HG02981 (cell line): ENCODE results near the gene CATSPERD.
"Not testable (repeated sequence)": the region's sequence is repeated elsewhere in the genome, so short reads cannot be mapped to it uniquely, and the experiment has no call there.

Experiments
- ATAC-seq: cut with Tn5 transposase; IDR thresholded peaks from one replicate; pipeline ENCODE4 v1.9.1; 2021; ENCODE audit warnings: mild to moderate bottlenecking, moderate library complexity; ENCODE audit not compliant: unreplicated experiment

CATSPERD gene

DNA sequence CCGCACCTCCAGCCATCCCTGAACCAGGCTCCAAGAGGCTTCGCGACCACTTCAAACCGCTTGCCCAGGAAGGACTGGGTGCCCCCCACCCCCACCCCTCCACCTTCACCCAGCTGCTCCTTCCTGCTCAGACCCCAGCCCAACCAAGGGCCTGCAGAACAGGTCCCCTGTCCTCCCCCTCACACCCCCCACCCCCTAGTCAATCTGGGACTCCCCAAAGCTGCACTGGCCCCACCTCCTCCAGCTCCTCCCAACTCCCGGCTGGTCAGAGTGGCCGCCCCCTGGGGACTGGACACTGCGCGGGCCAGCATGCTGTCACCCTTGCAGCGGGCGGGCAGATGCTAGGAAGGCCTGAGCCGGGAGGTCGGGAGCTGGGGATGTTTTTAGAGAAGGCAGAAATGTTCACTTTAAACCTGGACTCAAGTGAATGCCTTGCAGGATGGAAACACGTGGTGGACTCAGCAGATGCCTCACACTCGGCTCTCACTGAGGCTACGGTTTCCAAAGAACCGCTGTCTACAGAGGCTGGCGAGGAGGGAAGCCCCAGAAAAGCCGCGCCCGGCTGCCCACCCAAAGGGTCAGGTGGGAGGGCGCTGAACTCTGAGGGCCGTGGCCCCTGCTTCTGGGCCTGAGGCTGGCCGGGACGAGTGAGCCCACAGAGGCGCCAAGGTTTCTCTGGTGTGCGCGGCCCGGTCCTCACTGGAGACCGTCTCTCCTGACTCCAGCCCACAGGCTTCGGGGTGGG, 22.4 kb upstream of the CATSPERD start:
- no peak for ATAC-seq

GRCh38 chr19:5698635-5699422, 21.6 kb upstream of the CATSPERD start:
- no peak for ATAC-seq

GRCh38 chr19:5700455-5701092, 19.9 kb upstream of the CATSPERD start:
- ATAC-seq, result no peak

GRCh38 chr19:5702053-5702410, 18.4 kb upstream of the CATSPERD start:
- ATAC-seq, result not testable (repeated sequence)

DNA sequence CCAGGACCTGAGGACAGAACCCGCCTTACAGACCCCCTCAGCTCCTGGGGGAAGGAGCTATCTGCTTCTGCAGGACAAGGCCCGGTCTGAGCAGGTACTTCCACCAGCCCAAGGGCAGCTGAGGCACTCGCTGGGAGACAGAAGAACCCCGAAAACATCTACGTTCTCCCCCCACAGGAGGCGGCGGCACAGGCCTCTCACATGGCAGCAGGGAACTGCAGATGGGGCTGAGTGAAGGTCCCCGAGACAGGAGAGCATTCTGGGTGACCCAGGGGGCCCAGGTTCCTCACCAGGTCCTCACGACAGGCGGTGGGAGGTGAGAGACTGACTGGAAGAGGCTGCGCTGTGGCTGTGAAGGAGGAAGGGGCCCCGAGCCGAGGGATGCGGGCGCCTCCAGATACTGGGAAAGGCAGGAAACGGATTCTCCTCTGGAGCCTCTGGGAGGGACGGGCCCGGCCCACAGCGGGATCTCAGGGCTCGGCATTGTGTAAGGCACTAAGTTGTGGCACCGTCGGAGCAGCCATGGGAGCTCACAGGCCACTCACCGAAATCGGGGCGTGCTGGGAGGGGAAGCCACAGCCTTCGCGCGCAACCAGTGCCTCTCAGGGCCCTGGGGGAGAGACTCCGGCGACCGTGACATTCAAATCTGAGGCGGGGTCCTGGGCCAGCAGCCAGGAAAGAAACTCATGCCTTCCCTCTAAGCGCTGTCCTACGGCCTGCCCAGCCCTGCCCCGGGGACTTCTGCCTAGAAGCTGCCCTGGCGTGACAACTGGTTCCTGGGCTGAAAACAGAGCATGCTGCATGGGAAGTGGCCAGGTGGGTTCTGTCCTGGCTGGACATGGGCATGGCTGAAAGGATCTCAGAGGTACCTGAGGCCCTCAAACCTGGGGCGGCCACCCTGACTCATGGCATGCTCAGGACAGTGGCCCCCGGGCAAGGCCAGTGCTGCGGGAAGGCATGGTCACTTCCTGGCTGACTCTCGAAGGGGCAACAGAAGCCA, 16.3 kb upstream of the CATSPERD start:
- no peak for ATAC-seq

DNA sequence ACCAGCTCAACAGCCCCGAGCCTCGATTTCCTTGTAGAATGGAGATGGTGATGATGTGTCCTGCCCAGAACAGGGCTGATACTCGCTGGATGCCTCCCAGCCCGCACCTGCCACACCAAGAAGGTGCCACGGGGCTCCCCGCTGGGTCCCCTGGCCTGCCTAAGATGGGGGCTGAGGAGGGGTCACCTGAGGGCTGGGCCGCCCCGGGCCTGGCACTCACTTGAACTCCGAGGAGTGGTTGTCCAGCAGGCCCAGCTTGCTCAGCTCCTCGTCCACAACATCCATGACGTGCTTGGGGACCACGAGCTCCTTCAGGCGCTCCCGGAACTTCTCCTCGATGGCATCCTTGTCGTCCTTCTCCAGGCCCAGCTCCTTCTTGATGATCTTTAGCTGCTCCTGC, 14.9 kb upstream of the CATSPERD start:
- no peak for ATAC-seq

DNA sequence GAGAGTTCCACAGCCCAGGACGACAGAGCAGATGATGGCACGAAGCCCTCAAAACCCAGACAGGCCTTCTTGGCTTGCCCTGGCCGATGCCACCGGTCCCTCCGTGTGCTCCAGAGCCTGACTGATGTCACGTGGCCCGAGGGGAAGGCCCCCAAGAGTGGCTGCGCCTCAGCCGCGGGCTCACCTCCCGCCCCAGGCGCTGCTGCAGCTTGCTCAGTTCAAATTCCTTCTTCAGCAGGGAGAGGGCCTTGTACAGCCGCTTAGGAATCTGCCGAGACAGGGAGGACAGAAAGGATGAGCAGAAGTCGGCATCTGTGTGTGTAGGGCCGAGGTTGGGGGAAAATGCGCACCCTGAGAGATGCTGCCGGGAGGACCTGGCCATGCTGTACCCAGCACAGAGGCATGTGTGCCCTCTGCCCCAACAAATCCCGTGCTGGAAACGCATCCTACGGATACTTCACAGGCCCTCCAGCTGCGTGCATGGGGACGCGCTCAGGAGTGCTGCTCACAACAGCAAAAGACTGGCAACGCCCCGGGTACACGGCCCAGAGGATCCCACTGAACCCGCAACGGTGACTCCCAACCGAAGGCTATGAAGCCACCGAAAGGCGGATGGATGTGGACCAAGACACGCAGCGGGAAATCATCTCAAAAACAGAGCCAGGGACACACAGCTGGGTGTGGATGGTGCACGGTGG, 13.4 kb upstream of the CATSPERD start:
- no peak for ATAC-seq

- no peak for ATAC-seq
These were observed 12.6 kb upstream of the CATSPERD start for GRCh38 chr19:5707576-5708575.

DNA sequence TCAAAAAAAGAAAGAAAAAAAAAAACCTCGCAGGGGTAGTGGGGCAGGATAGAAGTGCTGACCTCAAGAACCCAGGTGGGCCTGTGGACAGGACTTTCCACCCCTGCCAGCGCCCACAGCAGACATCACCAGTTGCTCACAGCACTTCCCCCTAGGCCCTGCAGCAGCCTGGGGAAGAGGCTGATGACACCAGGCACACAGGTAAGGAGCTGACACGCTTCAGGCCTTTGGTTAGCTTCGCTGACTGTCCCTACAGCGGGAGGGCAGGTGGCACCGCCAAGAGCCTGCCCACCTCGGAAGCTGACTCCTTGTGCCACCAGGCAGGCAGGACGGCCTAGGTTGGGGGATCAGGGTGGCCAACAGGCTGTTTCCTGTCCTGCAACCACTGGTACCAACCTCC, 9.4 kb upstream of the CATSPERD start:
- no peak for ATAC-seq

- ATAC-seq, result no peak
These were observed 8.7 kb upstream of the CATSPERD start for GRCh38 chr19:5711713-5712161.

DNA sequence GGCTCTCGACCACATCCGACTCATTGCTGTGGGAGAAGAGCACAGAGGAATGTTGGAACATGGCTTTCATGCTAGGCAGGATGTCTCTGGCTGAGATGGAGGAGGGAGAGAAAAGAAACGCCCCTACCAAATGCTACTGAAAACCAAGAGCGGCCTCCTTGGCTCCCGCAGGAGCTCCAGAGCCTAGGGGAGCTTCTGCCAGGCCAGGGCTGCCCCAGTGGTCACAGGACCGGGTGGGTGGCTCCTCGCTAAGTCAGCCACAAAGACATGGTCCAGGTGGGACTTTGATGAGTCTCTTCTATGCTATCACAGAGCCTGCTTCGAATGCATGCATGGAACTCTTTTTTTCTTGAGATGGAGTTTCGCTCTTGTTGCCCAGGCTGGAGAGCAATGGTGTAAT, 7.2 kb upstream of the CATSPERD start:
- ATAC-seq, result no peak

DNA sequence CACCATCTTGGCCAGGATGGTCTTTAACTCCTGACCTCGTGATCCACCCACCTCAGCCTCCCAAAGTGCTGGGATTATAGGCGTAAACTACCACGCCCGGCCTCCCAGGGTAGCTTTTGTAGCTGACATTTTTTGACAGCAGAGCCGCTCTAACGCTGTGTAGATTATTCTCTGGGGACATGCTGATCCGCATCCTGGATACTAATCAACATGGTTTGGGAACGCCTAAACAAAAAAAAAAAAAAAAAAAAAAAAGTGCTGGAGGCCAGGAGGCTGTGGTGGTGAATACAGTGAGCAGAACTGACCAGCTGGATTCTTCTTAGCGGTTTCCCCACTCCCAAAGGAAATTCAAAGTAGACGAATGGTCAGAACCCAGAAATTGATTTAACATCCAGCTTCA, 5.6 kb upstream of the CATSPERD start:
- ATAC-seq, result no peak

DNA sequence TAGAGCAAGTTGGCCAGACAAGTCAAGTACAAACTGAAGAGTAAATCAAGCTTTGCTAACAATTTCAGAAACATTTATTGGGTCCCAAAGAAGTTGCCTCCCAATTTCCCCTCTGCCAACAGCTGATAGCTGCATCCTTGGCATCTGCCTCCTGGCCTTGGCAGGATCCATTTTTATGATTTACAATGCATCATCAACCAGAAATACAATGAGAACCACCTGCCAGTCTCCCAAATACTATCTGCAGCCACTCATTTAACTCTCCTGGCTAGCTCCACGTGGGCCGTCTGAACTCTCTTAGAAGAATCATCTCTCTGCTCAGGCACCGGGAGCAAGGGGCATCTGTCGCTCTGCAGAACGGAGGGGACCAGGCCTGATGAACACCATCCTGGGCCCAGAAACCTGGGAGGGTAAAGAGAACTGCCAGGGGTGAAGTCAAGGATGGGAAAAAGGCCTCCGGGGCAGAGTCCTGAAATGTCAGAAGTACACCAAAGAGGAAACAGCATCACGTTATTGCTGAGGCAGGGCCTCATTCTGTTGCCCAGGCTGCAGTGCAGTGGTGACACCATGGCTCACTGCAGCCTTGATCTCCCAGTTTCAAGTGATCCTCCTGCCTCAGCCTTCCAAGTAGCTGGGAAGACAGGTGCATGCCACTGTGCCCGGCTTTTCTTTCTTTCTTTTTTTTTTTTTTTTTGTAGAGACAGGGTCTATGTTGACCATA, 3.1 kb upstream of the CATSPERD start:
- ATAC-seq, result no peak

DNA sequence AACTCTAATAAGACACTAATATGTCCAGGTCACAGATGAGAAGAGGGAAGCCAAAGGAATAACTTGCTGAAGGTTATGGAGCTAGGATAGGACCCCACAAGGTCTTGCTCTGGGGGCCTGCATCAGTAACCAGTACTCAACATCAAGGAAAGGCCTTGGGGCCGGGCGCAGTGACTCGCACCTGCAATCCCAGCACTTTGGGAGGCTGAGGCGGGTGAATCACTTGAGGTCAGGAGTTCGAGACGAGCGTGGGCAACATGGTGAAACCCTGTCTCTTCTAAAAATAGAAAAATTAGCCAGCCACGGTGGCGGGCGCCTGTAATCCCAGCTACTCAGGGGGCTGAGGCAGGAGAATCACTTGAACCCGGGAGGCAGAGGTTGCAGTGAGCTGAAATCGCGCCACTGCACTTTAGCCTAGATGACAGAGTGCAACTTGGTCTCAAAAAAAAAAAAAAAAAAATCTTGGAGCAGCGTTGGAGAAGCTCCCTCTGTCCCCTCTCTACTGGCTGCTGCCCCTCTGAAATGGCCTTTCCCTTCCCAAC, 2.3 kb upstream of the CATSPERD start:
- ATAC-seq, result no peak

DNA sequence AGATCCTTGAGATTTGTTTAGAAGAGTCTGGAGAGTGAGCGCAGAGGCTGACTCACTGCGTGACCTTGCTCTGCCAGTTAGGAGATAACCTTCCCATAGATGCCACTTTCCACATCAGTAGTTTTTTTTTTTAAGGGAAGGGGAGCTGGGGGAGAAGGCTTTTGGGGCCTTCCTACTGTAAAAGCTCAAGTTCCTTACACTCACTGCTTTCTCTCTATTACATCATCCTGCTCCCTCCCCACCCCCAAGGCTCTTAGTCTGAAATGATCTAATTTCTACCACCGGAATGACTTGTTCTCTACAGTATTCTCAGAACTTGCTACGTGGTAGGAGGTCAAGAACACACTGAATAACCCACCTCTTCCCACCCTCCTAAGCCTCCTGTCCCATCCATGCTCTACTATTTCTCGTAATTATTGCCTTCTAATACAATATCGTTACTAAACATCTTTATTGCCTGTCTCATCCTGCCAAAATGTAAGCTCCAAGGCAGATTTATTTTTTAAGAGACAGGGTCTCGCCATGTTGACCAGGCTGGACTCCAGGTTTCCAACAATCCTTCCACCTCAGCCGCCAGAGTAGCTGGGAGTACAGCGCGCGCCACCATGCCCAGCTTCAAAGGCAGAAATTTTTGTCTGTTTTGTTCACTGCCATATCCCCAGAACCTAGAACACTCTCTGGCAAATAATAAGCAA, 1.7 kb upstream of the CATSPERD start:
- no peak for ATAC-seq

DNA sequence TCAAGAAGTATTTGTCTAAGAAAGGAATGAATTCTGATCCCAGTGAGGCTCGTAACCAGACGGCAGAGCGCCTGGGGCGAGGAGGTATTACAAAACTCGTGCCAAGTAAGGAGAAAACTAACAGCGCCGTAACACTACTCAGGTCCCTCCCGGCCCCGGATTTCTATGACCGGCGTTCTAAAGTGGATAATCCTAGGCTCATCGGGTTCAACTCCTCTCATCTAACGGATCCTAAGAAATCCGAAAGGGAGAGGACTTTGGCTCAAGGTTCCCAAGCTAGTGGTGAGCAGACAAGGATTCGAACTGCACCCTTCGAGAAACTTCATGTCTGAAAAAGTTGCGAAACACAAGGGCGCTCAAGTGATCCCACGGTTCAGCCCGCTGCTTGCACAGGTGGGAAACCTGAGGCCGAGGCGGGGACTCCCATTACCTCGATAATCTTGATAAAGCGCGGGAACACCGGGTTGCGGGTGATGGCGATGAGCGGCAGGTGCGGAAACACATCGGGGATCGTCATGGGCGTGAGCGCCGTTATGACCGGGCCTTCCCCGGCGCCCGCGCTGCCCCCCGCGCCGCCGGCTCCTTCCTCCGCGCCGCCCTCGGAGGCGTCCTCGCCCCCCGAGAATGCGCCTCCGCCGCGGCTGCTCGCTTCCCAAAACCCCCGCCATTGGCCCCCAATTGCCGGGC, 1.0 kb upstream of the CATSPERD start:
- ATAC-seq, result no peak
